Neural crest cell (in vitro differentiated cells): ENCODE results near the gene TCF3. TPM values are rescaled to one million over a fixed set of nuclear protein-coding genes. Genes with fewer than 3 reads are reported as not detected.
"Not testable (repeated sequence)": the region's sequence is repeated elsewhere in the genome, so short reads cannot be mapped to it uniquely, and the experiment has no call there.

Experiments
- DNase-seq: peaks from one replicate; pipeline ENCODE4 v3.0.0; 2021; ENCODE audit warnings: low read depth, mixed read lengths, low spot score
- H3K27ac Mint-ChIP-seq: one replicate; pipeline ENCODE4 v1.8.0; 2021; ENCODE audit warnings: mild to moderate bottlenecking, mixed read lengths; ENCODE audit not compliant: unreplicated experiment
- H3K27me3 Mint-ChIP-seq: 2 replicates; pipeline ENCODE4 v1.8.0; 2021; ENCODE audit warnings: low read depth, mild to moderate bottlenecking, mixed read lengths
- H3K36me3 Mint-ChIP-seq: 2 replicates; pipeline ENCODE4 v1.8.0; 2021; ENCODE audit warnings: low read depth, mild to moderate bottlenecking, mixed read lengths
- H3K4me1 Mint-ChIP-seq: 2 replicates; pipeline ENCODE4 v1.8.0; 2021; ENCODE audit warnings: mixed read lengths
- H3K4me3 Mint-ChIP-seq: one replicate; pipeline ENCODE4 v1.8.0; 2021; ENCODE audit warnings: mild to moderate bottlenecking, mixed read lengths
- H3K9me3 Mint-ChIP-seq: 2 replicates; pipeline ENCODE4 v1.8.0; 2021; ENCODE audit warnings: mixed read lengths
- long read RNA-seq: library from polyadenylated mRNA; unstranded; transcript quantifications from one replicate; pipeline ENCODE4 v2.0.0, GENCODE V29; 2020
- total RNA-seq: library from RNA; stranded (reverse); gene quantifications from 2 replicates; pipeline ENCODE4 v1.2.1, GENCODE V29; 2021
- TF ChIP-seq, protein P1 (sequence below): fragments of 200-600 bp; sonication (generic); conservative IDR thresholded peaks from 2 replicates; pipeline ENCODE4 v1.5.0; 2021; ENCODE audit warnings: antibody characterized with exemption, mild to moderate bottlenecking

Gene TCF3
- total RNA-seq, result 348 and 354 TPM in 2 replicates
- long read RNA-seq, partial matches to known transcripts, result 9 of 14 reads
- long read RNA-seq, other reads (novel, unspliced or antisense), result 5 of 14 reads

DNA sequence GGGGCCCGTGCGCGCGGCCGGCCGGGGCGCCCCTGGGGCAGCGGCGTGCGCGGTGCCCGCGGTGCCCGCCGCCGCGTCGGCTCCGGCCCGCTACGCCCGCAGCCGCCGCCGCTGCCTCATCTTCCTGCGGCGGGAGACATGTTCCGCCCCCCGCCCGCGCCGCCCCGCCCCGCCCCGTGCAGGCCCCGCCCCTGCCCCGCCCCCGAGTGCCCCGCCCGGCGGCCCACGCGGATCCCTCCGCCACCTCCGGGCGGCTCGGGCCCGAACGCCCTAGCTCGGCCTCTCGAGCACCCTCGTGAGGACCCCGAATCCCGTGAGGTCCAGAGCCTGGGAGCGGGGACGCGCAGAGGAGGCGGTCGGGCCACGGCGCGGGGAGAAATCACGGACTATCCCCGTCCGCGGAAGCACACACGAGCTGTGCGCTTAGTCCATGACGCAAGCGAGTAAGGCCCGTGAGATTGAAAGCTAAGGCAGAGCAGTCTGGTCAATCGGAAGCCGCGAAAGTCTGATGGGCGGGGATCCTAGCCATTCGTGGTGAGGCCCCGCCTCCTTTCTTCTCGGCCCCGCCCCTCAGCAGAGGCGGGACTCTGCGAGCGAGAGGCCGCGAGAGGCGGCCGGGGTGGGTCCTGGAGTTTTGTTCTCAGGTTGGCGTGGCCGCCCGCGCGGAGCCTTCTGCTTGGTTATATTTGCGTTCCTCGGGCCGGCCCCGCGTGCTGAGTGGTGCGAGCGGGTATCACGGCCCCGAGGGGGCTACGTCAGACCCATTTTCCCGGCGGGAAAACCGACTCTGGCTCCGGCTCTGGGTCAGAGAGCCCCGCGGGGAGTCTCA, at the start of gene TCF3:
TCF3 (minus strand) TSS at position 145 of the 829 bp plus-strand sequence. CDS start 2,367 bp downstream, outside the sequence.
- Mint-ChIP-seq H3K4me1 (peaks cover 11% of the 10 kb centered on the region), H3K27me3 (peaks cover 13% of the 10 kb centered on the region), H3K27ac (peak within 1 kb of the TSS; percentile 99), H3K9me3 (no peaks in the 10 kb centered on the region), H3K36me3 (peaks cover 2% of the 10 kb centered on the region), H3K4me3 (peak within 1 kb of the TSS; percentile 99)
- TF ChIP-seq, protein P1, sequence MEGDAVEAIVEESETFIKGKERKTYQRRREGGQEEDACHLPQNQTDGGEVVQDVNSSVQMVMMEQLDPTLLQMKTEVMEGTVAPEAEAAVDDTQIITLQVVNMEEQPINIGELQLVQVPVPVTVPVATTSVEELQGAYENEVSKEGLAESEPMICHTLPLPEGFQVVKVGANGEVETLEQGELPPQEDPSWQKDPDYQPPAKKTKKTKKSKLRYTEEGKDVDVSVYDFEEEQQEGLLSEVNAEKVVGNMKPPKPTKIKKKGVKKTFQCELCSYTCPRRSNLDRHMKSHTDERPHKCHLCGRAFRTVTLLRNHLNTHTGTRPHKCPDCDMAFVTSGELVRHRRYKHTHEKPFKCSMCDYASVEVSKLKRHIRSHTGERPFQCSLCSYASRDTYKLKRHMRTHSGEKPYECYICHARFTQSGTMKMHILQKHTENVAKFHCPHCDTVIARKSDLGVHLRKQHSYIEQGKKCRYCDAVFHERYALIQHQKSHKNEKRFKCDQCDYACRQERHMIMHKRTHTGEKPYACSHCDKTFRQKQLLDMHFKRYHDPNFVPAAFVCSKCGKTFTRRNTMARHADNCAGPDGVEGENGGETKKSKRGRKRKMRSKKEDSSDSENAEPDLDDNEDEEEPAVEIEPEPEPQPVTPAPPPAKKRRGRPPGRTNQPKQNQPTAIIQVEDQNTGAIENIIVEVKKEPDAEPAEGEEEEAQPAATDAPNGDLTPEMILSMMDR, result no peak
- peak; percentile 96 for DNase-seq

DNA sequence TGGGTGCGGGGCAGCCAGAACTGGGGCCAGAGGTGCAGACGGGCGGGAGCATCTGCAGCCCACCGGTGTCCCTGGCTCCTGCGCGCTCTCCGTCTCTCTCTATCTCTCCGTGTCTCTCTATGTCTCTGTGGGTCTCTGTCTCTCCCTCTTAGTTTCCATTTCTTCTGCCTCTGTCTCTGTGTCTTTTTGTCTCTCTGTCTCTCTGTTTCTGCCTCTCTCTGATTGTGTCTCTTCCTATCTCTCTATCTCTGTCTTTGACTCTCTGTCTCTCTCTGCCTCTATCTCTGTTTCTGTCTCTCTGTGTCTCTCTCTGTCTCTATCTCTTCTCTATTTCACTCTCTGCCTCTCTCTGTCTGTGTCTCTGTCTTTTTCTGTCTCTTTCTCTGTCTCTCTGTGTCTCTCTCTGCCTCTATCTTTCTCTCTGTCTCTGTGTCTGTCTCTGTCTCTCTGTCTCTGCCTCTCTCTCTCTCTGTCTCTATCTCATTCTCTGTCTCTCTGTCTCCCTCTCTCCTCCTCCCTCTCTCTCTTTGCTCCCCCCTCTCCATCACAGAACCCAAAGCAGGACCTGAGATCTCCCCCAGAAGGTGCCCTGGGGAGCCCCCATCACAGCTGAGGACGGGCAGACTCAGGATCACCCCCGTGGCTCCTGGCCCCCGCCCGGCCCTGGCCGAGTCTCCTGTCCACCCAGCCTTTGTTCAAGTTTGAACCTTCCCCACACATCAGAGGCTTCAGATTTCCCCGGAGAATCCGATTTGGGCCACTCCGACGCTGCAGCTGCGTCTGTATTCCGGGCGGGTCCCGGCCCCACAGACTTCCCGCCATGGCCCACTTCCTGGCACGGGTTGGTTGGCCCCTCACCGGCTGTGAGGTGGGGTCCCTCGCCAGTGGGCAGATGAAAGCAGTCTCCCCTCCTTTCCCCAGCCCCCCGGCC, 48.6 kb upstream of the TCF3 start:
- no peak for DNase-seq
- H3K4me1 Mint-ChIP-seq, result no peaks in the 10 kb centered on the region
- H3K27me3 Mint-ChIP-seq, result peaks cover 49% of the 10 kb centered on the region
- no peak overlapping the region for H3K4me3 Mint-ChIP-seq
- H3K36me3 Mint-ChIP-seq, result no peaks in the 10 kb centered on the region
- peaks cover 7% of the 10 kb centered on the region for H3K9me3 Mint-ChIP-seq
- TF ChIP-seq, protein P1, result no peak
- no peak overlapping the region for H3K27ac Mint-ChIP-seq

DNA sequence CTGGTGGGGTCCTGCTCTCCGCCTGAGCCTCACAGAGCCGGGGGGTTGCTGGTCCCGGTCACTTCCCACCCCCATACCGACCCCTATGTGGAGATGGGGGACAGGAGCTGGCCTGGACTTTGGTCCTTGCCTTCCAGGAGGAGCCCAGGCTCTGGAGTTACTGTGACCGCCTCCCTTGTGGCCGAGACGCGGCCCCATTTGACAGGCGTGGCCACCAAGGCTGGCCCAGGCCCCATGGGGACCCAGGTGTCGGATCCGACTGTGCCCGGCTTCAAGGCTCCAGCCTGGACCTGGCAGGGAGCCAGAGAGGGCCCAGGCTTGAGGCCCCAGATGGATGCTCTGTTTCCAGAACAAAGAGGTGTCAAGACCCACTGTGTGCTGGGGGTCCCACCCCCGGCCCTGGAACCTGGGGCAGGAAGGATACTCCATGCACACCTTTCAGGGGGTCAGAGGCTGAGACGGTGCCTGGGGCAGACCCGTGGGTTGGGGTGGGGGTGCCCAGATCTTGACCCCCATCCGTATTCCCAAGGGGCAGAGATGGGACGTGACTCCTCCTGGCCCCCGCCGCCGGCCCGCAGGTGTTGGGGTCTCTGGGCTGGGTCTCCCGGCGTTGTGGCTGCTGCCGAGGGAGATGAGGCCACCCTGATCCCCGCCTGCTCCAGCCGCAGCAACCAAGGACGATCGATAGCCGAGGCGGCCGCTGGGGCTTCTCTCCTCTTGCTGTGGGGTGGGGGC, 47.8 kb upstream of the TCF3 start:
- no peak overlapping the region for H3K27ac Mint-ChIP-seq
- H3K4me1 Mint-ChIP-seq, result no peaks in the 10 kb centered on the region
- H3K36me3 Mint-ChIP-seq, result no peaks in the 10 kb centered on the region
- H3K4me3 Mint-ChIP-seq, result no peak overlapping the region
- peaks cover 7% of the 10 kb centered on the region for H3K9me3 Mint-ChIP-seq
- TF ChIP-seq, protein P1, result no peak
- H3K27me3 Mint-ChIP-seq, result peaks cover 52% of the 10 kb centered on the region
- no peak for DNase-seq

DNA sequence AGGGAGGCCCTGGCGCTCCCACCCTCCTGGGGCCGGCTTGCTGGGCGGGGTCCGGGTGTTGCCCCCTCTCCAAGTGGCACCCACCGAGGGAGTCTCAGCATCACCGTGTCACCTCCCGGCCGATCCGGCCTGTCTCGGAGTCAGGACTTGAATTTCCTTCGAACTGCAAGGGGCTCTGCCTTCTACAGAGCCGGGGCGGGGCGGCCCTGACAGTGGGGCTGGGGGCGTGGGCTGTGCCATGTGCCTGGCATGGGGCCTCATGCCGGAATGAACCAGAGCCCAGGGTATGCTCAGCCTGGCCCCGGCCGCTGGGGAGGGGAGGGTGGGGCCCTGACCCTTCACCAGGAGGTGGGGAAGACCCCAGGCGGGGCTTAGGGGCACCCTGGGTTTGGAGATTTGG, 47.0 kb upstream of the TCF3 start:
- H3K27me3 Mint-ChIP-seq, result peaks cover 54% of the 10 kb centered on the region
- TF ChIP-seq, protein P1, result no peak
- H3K36me3 Mint-ChIP-seq, result no peaks in the 10 kb centered on the region
- no peaks in the 10 kb centered on the region for H3K4me1 Mint-ChIP-seq
- no peak for DNase-seq
- H3K4me3 Mint-ChIP-seq, result no peak overlapping the region
- H3K9me3 Mint-ChIP-seq, result peaks cover 3% of the 10 kb centered on the region
- H3K27ac Mint-ChIP-seq, result no peak overlapping the region

DNA sequence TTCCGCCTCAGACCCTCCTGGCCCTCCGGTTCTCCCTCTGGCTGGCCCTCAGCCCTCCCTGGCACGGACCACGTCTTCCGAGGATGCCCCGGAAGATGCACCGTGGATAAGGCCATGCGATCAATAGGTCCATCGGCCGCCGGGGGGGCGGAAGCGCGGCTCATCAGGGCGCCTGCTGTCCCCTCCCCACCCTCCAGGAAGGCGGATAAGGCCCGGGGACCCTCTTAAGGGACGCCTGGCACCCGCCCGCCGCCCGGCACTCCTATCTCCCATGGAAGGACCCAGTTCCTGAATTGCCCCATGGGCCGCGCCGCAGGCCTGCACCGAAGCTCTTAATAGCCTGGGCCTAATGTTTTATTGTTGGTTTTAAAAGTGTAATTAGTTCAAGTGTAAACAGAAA, 46.2 kb upstream of the TCF3 start:
- no peak for DNase-seq
- TF ChIP-seq, protein P1, result no peak
- Mint-ChIP-seq H3K27me3 (peaks cover 56% of the 10 kb centered on the region), H3K4me3 (no peak overlapping the region), H3K4me1 (no peaks in the 10 kb centered on the region), H3K36me3 (no peaks in the 10 kb centered on the region), H3K9me3 (no peaks in the 10 kb centered on the region), H3K27ac (no peak overlapping the region)

DNA sequence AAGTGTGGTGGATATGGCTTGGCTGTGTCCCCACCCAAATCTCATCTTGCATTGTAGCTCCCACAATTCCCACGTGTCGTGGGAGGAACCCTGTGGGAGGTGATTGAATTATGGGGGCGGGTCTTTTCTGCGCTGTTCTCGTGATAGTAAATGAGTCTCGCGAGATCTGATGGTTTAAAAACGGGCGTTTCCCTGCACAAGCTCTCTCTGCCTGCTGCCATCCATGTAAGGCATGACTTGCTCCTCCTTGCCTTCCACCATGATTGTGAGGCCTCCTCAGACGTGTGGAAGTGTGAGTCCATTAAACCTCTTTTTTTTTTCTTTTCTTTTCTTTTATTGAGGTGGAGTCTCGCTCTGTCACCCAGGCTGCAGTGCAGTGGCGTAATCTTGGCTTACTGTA, 43.1 kb upstream of the TCF3 start:
- not testable (repeated sequence) for H3K9me3 Mint-ChIP-seq, H3K4me1 Mint-ChIP-seq, H3K36me3 Mint-ChIP-seq, DNase-seq, H3K4me3 Mint-ChIP-seq, H3K27ac Mint-ChIP-seq
- peaks cover 61% of the 10 kb centered on the region for H3K27me3 Mint-ChIP-seq
